Activated CD4-positive, alpha-beta T cell treated with anti-CD3 and anti-CD28 coated beads for 4 hours (primary cell): Measurements from ENCODE around the gene CLSTN2.

Experiments used
- DNase-seq, 2 donors: peaks; one replicate each; pipeline ENCODE4 v3.0.0-alpha.2; 2020

Gene CLSTN2

GRCh38 chr3:140246578-140246977, 311.6 kb downstream of the CLSTN2 start:
- no peak for DNase-seq

- no peak for DNase-seq
Measured at GRCh38 chr3:140247775-140248174, 312.8 kb downstream of the CLSTN2 start.

- DNase-seq: no peak
Measured at GRCh38 chr3:140249188-140249587, 314.2 kb downstream of the CLSTN2 start.

GRCh38 chr3:140250010-140250855, 315.2 kb downstream of the CLSTN2 start:
- DNase-seq: no peak

- DNase-seq: no peak
Measured at GRCh38 chr3:140250945-140251344, 316.0 kb downstream of the CLSTN2 start.

GRCh38 chr3:140251678-140252077, 316.7 kb downstream of the CLSTN2 start:
- DNase-seq: no peak

GRCh38 chr3:140252812-140253656, 318.0 kb downstream of the CLSTN2 start:
- no peak for DNase-seq

GRCh38 chr3:140258222-140258724, 323.3 kb downstream of the CLSTN2 start:
- DNase-seq: no peak

- DNase-seq: no peak
Measured at GRCh38 chr3:140265302-140265701, 330.3 kb downstream of the CLSTN2 start.

- DNase-seq: no peak
Measured at GRCh38 chr3:140268103-140268502, 333.1 kb downstream of the CLSTN2 start.

- no peak for DNase-seq
Measured at GRCh38 chr3:140268610-140269009, 333.6 kb downstream of the CLSTN2 start.

- no peak for DNase-seq
Measured at GRCh38 chr3:140270329-140270728, 335.3 kb downstream of the CLSTN2 start.

GRCh38 chr3:140273542-140274195, 338.7 kb downstream of the CLSTN2 start:
- DNase-seq: no peak

- DNase-seq: no peak
Measured at GRCh38 chr3:140274429-140274828, 339.4 kb downstream of the CLSTN2 start.

GRCh38 chr3:140276703-140277102, 341.7 kb downstream of the CLSTN2 start:
- DNase-seq: no peak

- no peak for DNase-seq
Measured at GRCh38 chr3:140277886-140278285, 342.9 kb downstream of the CLSTN2 start.

- DNase-seq: no peak
Measured at GRCh38 chr3:140284372-140284771, 349.4 kb downstream of the CLSTN2 start.

GRCh38 chr3:140285380-140285779, 350.4 kb downstream of the CLSTN2 start:
- no peak for DNase-seq

GRCh38 chr3:140288595-140288994, 353.6 kb downstream of the CLSTN2 start:
- DNase-seq: no peak

GRCh38 chr3:140290105-140290504, 355.1 kb downstream of the CLSTN2 start:
- DNase-seq: no peak

GRCh38 chr3:140292170-140292569, 357.2 kb downstream of the CLSTN2 start:
- no peak for DNase-seq

GRCh38 chr3:140292684-140293083, 357.7 kb downstream of the CLSTN2 start:
- DNase-seq: no peak

GRCh38 chr3:140294058-140294457, 359.1 kb downstream of the CLSTN2 start:
- DNase-seq: no peak
